ENCODE results near the gene PACS2.

DNA sequence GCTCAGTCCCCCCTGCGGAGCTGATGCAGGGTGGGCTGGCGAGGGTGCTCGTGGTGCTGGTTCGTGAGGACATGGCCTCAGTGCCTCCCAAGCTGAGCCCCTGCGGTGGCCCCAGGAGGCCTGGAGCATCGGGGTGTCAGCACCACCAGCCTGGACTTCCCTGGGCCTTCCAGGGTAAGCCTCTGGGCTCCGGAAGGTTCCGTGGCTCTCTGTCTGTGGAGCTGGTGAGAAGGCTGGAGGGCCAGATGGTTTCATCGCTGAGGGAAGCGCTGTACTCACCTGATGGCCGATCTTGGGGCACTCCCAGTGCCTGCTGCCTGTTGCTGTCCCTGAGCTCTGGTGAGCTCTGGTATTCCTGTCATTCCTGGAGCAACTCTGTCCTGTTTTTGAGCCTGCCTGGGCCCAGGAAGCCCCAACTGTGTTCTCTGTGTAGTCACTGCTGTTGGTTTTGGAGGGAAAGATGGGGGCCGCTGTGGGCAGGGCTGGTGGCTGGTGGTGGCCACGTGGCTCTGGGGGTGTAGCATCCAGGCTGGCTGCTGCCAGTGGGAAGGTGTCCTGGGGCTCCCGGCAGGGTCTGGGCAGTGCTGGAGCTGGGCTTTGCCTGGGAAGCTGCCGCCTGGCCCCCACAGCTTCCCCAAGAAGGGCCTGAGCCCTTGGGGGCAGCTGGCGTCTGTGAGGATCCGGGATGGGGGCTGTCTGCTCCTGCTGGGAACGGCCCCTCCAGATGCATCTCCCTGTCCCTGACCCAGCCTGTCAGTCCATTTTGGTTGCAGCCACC is 123.4 kb downstream of the PACS2 start:
- TF ChIP-seq, protein P1, sequence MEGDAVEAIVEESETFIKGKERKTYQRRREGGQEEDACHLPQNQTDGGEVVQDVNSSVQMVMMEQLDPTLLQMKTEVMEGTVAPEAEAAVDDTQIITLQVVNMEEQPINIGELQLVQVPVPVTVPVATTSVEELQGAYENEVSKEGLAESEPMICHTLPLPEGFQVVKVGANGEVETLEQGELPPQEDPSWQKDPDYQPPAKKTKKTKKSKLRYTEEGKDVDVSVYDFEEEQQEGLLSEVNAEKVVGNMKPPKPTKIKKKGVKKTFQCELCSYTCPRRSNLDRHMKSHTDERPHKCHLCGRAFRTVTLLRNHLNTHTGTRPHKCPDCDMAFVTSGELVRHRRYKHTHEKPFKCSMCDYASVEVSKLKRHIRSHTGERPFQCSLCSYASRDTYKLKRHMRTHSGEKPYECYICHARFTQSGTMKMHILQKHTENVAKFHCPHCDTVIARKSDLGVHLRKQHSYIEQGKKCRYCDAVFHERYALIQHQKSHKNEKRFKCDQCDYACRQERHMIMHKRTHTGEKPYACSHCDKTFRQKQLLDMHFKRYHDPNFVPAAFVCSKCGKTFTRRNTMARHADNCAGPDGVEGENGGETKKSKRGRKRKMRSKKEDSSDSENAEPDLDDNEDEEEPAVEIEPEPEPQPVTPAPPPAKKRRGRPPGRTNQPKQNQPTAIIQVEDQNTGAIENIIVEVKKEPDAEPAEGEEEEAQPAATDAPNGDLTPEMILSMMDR (conservative IDR thresholded peaks at IDR 0.05; ENCODE audit: low read length), result no peak
- no peak for TF ChIP-seq EZH2phosphoT487 (IDR thresholded peaks at IDR 0.05; ENCODE audit: borderline replicate concordance)
